GM21825 (cell line): ENCODE measurements around the gene SMYD4.
"Not testable (repeated sequence)": the region's sequence is repeated elsewhere in the genome, so short reads cannot be mapped to it uniquely, and the experiment has no call there.

ENCODE experiments used
- ATAC-seq: cut with Tn5 transposase; IDR thresholded peaks from one replicate; pipeline ENCODE4 v1.9.1; 2021; ENCODE audit warnings: mild to moderate bottlenecking, moderate library complexity; ENCODE audit not compliant: unreplicated experiment

The SMYD4 gene

DNA sequence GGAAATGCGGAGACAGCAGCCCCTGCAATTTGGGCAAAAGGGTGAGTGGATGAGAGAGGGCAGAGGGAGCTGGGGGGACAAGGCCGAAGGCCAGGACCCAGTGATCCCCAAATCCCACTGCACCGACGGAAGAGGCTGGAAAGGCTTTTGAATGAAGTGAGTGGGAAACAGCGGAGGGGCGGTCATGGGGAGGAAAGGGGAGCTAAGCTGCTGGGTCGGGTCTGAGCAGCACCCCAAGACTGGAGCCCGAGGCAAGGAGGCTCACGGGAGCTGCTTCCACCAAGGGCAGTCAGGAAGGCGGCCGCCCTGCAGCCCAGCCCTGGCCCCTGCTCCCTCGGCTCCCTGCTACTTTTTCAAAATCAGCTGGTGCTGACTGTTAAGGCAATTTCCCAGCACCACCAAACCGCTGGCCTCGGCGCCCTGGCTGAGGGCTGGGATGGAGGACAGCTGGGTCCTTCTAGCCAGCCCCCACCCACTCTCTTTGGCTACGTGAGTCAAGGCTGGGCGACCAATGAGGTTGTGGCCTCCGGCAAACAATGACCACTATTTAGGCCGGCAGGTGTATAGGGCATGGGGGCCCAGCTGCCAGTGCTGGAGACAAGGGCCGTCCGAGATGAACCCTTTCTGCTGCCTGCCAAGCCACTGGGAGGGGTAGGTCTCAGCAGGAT lies 67.3 kb downstream of the SMYD4 start:
- no peak for ATAC-seq

DNA sequence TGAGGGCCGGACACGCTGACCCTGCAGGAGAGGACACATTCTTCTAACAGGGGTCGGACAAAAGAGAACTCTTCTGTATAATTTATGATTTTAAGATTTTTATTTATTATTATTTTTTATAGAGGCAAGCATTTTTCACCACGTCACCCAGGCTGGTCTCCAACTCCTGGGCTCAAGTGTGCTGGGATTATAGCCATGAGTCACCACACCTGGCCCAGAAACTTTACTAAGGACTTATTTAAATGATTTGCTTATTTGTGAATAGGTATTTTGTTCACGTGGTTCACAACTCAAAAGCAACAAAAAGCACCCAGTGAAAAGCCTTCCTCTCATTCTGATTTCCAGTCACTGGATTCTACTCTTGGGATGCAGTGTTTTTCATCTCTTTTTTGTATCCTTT lies 70.2 kb downstream of the SMYD4 start:
- ATAC-seq, result no peak

GRCh38 chr17:1758807-1759206 lies 70.9 kb downstream of the SMYD4 start:
- no peak for ATAC-seq

GRCh38 chr17:1755827-1756262 lies 73.9 kb downstream of the SMYD4 start:
- no peak for ATAC-seq

- ATAC-seq, result no peak
These were observed 74.4 kb downstream of the SMYD4 start for GRCh38 chr17:1755252-1755826.

DNA sequence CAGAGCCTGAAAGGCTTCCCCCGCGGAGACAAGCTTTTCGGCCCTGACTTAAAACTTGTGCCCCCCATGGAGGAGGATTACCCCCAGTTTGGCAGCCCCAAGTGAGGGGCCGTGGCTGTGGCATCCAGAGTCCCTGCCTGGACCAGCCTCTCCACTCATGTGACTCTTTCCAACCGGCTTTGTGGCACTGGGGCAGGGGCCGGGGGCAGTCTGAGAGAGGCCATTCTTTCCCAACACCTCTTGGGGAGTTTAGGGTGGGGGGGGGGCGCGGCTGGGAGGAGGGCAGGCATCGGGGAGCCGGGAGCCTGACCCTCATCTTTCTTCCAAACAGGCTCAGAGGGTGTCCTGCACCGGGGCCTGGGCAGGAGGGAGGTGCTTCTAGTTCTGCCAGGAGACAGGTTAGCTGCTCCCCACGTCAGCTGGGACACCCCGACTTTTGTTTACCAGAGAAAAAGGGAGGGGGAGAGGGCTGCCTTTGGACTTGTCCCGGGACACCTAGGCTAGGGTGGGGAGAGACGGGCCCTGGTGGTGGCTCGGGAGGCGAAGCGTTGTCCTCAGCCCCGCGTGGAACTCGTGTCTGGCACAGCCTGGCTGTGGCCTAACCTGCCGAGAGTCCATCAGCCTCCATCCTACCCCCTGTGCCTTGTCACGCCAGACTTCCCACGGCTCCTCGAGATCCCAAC lies 75.1 kb downstream of the SMYD4 start:
- no peak for ATAC-seq

- ATAC-seq, result no peak
These were observed 75.8 kb downstream of the SMYD4 start for GRCh38 chr17:1753767-1754429.

GRCh38 chr17:1752425-1753262 lies 77.1 kb downstream of the SMYD4 start:
- ATAC-seq, result no peak

- no peak for ATAC-seq
These were observed 79.1 kb downstream of the SMYD4 start for GRCh38 chr17:1750628-1751027.

DNA sequence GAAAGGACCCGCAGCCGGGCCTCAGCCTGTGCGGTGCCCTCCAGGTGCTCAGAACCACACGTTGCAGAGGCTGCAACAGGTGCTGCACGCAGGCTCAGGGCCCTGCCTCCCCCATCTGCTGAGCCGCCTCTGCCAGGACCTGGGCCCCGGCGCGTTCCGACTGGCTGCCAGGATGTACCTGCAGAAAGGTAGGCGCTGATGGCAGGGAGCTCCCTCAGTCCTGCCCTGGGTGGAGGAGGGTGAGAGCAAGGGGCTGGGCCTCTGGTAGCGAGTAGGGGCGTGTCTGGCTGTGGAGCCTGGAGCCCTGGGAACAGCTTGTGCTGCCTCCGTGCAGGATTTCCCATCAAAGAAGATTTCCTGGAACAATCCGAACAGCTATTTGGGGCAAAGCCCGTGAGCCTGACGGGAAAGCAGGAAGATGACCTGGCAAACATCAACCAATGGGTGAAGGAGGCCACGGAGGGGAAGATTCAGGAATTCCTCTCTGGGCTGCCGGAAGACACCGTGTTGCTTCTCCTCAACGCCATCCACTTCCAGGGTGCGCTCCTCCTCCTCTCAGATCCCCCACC lies 82.6 kb downstream of the SMYD4 start:
- ATAC-seq, result no peak

DNA sequence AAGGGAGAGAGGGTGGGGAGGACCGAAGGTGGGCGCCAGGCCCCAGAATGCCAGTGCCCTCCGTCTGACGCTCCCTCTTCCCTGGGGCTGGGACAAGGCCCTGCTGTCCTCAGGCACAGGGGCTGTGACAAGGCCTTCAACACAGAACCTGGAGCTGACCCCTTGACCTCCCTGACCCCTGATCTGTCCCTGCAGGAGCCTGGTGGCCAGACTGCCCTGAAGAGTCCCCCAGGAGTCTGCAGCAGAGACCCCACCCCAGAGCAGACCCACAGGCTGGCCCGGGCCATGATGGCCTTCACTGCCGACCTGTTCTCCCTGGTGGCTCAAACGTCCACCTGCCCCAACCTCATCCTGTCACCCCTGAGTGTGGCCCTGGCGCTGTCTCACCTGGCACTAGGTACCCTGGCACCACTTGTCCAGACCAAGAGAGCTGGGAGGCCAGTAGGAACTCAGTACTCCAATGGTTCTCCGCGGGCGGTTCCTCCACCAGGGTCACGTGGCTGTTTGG lies 84.1 kb downstream of the SMYD4 start:
- ATAC-seq, result no peak

- ATAC-seq, result no peak
These were observed 84.9 kb downstream of the SMYD4 start for GRCh38 chr17:1744551-1745512.

DNA sequence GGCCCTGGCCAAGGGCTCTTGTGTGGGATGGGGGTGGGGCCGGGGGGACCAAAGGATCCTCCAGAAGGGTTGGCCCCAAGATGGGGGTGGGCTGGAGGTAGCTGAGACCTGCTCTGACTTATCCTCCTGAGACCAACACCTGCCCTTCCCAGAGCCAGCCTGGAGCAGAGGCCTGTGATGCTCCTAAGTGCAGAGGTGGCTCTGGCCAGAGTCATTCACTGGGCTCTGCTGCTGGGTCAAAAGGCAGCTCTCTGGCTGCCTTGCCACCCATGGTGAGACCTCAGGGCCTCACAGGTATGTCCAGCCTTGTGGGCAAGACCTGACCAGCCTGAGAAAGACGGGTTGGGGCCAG lies 86.6 kb downstream of the SMYD4 start:
- no peak for ATAC-seq

DNA sequence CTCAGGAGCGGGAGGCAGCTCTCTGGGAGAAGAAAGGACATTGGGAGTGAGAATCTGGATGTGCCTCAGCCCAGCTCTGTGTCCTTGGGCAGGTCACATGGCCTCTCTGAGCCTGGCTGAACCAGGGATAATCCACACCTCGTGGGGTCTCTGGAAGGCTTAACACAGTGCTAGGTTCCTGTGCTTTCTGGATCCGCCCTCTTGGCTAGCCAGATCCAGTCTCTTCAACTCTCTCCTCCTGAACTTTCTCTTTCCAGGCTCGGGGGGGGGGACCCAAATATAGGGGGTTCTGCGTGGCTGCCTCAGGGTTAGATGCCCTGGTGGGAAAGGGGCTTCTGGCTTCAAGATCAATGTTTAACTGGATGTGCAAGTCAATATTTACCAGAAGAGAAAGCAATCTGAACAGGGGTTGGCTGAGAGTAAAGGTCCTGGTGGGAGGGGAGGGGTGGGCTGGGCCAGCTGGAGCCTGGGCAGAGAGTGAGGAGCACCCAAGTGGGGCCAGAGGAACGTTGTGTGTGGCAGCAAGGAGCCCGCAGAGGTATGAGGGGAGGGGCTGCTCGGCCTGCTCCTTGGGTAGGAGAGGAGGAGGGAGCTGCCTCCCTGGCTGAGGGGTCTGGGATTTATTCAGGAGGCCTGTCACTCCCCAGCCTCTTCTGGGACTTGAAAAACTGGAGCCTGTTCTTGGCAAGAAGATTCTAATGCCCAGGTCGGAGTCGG lies 87.2 kb downstream of the SMYD4 start, which contains the start of gene SERPINF2:
Gene SERPINF2, plus strand, starts transcription at position 501 of the 717 bp plus-strand sequence. CDS start 2,125 bp downstream, outside the sequence.
- ATAC-seq, result no peak

DNA sequence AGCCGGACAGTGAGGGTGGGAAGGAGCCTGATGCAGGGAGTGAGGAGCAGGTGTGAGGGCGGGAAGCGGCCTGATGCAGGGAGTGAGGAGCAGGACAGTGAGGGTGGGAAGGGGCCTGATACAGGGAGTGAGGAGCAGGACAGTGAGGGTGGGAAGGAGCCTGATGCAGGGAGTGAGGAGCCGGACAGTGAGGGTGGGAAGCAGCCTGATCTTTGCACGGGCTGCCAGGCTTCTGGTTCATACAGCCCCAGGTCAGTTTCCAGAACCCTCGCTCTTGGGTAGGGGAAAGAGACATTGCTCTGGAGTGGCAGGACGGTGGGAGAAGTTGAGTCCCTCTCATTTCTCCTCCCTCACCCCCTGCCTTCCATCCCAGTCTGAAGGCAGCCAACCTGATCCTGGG lies 87.8 kb downstream of the SMYD4 start:
- not testable (repeated sequence) for ATAC-seq

GRCh38 chr17:1737531-1738291 lies 92.0 kb downstream of the SMYD4 start:
- ATAC-seq, result no peak

DNA sequence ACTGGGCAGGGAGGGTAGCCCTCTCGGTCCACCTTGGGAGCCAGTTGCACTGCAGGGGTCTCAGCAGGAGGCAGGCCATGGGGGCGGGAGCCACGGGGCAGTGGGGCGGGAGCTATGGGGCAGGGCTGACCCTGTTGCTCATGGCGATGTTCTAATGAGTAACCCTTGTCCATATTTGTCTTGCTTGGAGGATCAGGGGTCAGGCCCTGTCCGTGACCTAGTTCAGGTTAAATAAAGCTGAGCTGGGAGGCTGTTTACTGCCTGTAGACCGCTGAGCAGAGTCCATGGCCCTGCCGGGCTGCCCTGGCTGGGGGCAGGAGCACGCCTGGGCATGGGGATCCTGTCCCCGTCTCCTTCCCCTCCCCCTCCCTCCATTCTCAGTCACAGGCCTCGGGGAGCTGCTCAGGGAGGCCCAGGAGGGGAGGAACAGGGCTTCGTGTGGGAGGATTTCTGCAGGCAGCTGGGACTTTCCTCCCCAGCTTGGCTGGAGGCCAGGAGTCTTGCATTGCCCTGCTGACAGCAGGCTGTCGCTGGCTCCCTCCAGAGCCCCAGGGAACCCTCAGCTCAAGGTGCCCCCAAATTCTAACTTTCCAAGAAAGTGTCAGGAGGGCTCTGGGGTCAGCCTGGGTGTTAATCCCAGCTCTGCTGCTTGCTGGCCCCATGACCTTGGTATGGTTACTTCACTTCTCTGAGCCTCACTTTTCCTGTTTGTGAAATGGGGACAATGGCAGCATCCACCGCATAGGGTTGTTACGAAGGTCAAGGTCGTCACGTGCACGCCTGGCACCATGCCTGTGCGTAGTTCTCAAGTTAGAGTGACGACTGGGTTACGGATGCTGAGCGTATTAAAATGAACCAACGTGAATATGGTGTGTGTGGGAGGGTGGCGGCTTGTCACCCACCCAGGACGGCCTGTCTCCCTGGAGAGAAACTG lies 93.1 kb downstream of the SMYD4 start:
- ATAC-seq, result no peak
